Measurements from ENCODE around the gene NRARP. TPM values are rescaled to one million over a fixed set of nuclear protein-coding genes. Genes with fewer than 3 reads are reported as not detected.

The NRARP gene
- total RNA-seq, 2 experiments from 2014 or later: 2.1 TPM

- peak; percentile 55 for DNase-seq
- peaks cover 18% of the 10 kb centered on the region for H3K4me1 Mint-ChIP-seq
- H3K4me3 Mint-ChIP-seq: peak overlapping the region; percentile 87
- H3K36me3 Mint-ChIP-seq (ENCODE audit: low read depth): peaks cover 9% of the 10 kb centered on the region
- H3K9me3 Mint-ChIP-seq (ENCODE audit: low read depth): no peaks in the 10 kb centered on the region
- ChIA-PET CTCF (interaction anchor here (0.6 to 1.5 kb wide), 7 partner anchors 10 to 502 kb away, joined by 3 to 6 read pairs (median 3); partner anchors contain the start of gene TPRN), POLR2A (interaction anchor here (0.7 to 3.2 kb wide), 6 partner anchors 12 to 51 kb away, joined by 3 to 31 read pairs (median 5); partner anchors contain the start of gene TUBB4B)
- peak overlapping the region; percentile 81 for H3K27ac Mint-ChIP-seq
- ATAC-seq: no peak
- H3K27me3 Mint-ChIP-seq: no peaks in the 10 kb centered on the region
- intact Hi-C loops (cut with DNase I, micrococcal nuclease): loop anchor here (1.0 to 2.0 kb wide), 11 partner anchors 14 to 773 kb away; partner anchors contain the start of genes TUBB4B (in 2 of the 2), ANAPC2 (in 1 of the 2), EXD3 (in 1 of the 2) and FBXW5 (in 1 of the 2)
Observed at GRCh38 chr9:137255448-137256114, 46.5 kb downstream of the NRARP start.

- Mint-ChIP-seq H3K9me3 (ENCODE audit: low read depth) (no peaks in the 10 kb centered on the region), H3K27ac (peak within 1 kb of the TSS; percentile 81), H3K27me3 (no peaks in the 10 kb centered on the region), H3K4me1 (peaks cover 18% of the 10 kb centered on the region), H3K36me3 (ENCODE audit: low read depth) (peaks cover 9% of the 10 kb centered on the region), H3K4me3 (peak within 1 kb of the TSS; percentile 87)
- ChIA-PET CTCF (interaction anchor here (0.6 to 1.5 kb wide), 5 partner anchors 12 to 501 kb away, joined by 3 to 6 read pairs (median 5); partner anchors contain the start of genes EXD3, NOXA1 and TPRN), POLR2A (interaction anchor here (1.2 to 3.2 kb wide), 4 partner anchors 11 to 51 kb away, joined by 3 to 31 read pairs (median 9); partner anchors contain the start of gene TUBB4B)
- peak; percentile 97 for DNase-seq
- peak; percentile 94 for ATAC-seq
- intact Hi-C loops (cut with DNase I, micrococcal nuclease): loop anchor here (1.0 to 2.0 kb wide), 11 partner anchors 14 to 772 kb away; partner anchors contain the start of genes TUBB4B (in 2 of the 2), ANAPC2 (in 1 of the 2), EXD3 (in 1 of the 2) and FBXW5 (in 1 of the 2)
Observed at GRCh38 chr9:137254624-137255447, 47.2 kb downstream of the NRARP start, which contains the start of gene NELFB. Gene NELFB (plus strand): TSS chr9:137255327.

- H3K9me3 Mint-ChIP-seq (ENCODE audit: low read depth): no peaks in the 10 kb centered on the region
- no peak for ATAC-seq
- no peak for DNase-seq
- ChIA-PET CTCF (interaction anchor here (0.9 to 1.5 kb wide), 4 partner anchors 12 to 169 kb away, joined by 3 to 6 read pairs (median 5); partner anchors contain the start of genes EXD3, NOXA1 and TPRN), POLR2A (interaction anchor here (1.2 to 3.2 kb wide), 4 partner anchors 10 to 50 kb away, joined by 3 to 31 read pairs (median 9); partner anchors contain the start of gene TUBB4B)
- H3K27ac Mint-ChIP-seq: peak overlapping the region; percentile 47
- intact Hi-C loops (cut with DNase I, micrococcal nuclease): loop anchor here in 1 of 2 experiments (2.0 kb wide), 1 partner anchor 771 kb away; the partner anchor contains the start of gene SEC16A
- H3K27me3 Mint-ChIP-seq: no peaks in the 10 kb centered on the region
- H3K4me3 Mint-ChIP-seq: peak overlapping the region; percentile 87
- peaks cover 18% of the 10 kb centered on the region for H3K4me1 Mint-ChIP-seq
- H3K36me3 Mint-ChIP-seq (ENCODE audit: low read depth): peaks cover 9% of the 10 kb centered on the region
Observed at GRCh38 chr9:137253717-137254623, 48.1 kb downstream of the NRARP start.

- CTCF ChIA-PET: no interaction called here
- POLR2A ChIA-PET: interaction anchor here (0.6 to 3.2 kb wide), 3 partner anchors 9 to 437 kb away, joined by 4 to 31 read pairs (median 13); partner anchors contain the start of gene TUBB4B
- H3K27me3 Mint-ChIP-seq: no peaks in the 10 kb centered on the region
- no peak for ATAC-seq
- peaks cover 18% of the 10 kb centered on the region for H3K4me1 Mint-ChIP-seq
- H3K4me3 Mint-ChIP-seq: no peak overlapping the region
- peaks cover 9% of the 10 kb centered on the region for H3K36me3 Mint-ChIP-seq (ENCODE audit: low read depth)
- intact Hi-C loops (cut with DNase I, micrococcal nuclease): no loop called here
- no peak for DNase-seq
- no peaks in the 10 kb centered on the region for H3K9me3 Mint-ChIP-seq (ENCODE audit: low read depth)
- H3K27ac Mint-ChIP-seq: no peak overlapping the region
Observed at GRCh38 chr9:137252555-137253506, 49.2 kb downstream of the NRARP start.

GRCh38 chr9:137251490-137252268 lies 50.4 kb downstream of the NRARP start:
- Mint-ChIP-seq H3K27ac (no peak overlapping the region), H3K4me1 (peaks cover 12% of the 10 kb centered on the region), H3K27me3 (no peaks in the 10 kb centered on the region), H3K9me3 (ENCODE audit: low read depth) (no peaks in the 10 kb centered on the region), H3K4me3 (no peak overlapping the region), H3K36me3 (ENCODE audit: low read depth) (peaks cover 3% of the 10 kb centered on the region)
- ATAC-seq (no peak), DNase-seq (no peak)
- intact Hi-C loops (cut with DNase I, micrococcal nuclease): no loop called here
- ChIA-PET CTCF (no interaction called here), POLR2A (interaction anchor here (0.6 kb wide), 1 partner anchor 436 kb away, joined by 4 read pairs; no protein-coding TSS in a partner anchor)

GRCh38 chr9:137251194-137251461 lies 50.9 kb downstream of the NRARP start, which contains the start of gene STPG3:
Gene STPG3 (plus strand): TSS chr9:137251286. CDS start chr9:137251287, 1 bp downstream.
- no peaks in the 10 kb centered on the region for H3K27me3 Mint-ChIP-seq
- ATAC-seq: no peak
- POLR2A ChIA-PET: no interaction called here
- CTCF ChIA-PET: no interaction called here
- no peaks in the 10 kb centered on the region for H3K9me3 Mint-ChIP-seq (ENCODE audit: low read depth)
- no peak within 1 kb of the TSS for H3K27ac Mint-ChIP-seq
- H3K36me3 Mint-ChIP-seq (ENCODE audit: low read depth): no peaks in the 10 kb centered on the region
- peaks cover 7% of the 10 kb centered on the region for H3K4me1 Mint-ChIP-seq
- H3K4me3 Mint-ChIP-seq: no peak within 1 kb of the TSS
- intact Hi-C loops (cut with DNase I, micrococcal nuclease): no loop called here
- no peak for DNase-seq

GRCh38 chr9:137250329-137251193 lies 51.5 kb downstream of the NRARP start:
- Mint-ChIP-seq H3K4me3 (no peak overlapping the region), H3K36me3 (ENCODE audit: low read depth) (no peaks in the 10 kb centered on the region), H3K27me3 (no peaks in the 10 kb centered on the region), H3K4me1 (peaks cover 5% of the 10 kb centered on the region), H3K27ac (no peak overlapping the region), H3K9me3 (ENCODE audit: low read depth) (no peaks in the 10 kb centered on the region)
- POLR2A ChIA-PET: no interaction called here
- ATAC-seq (no peak), DNase-seq (no peak)
- CTCF ChIA-PET: no interaction called here
- intact Hi-C loops (cut with DNase I, micrococcal nuclease): no loop called here

All from activated CD4-positive, alpha-beta T cell treated with anti-CD3 and anti-CD28 coated beads for 36 hours (primary cell).